ENCODE measurements around the gene SAXO1. TPM values are rescaled to one million over a fixed set of nuclear protein-coding genes. Genes with fewer than 3 reads are reported as not detected.
"Not testable (repeated sequence)": the region's sequence is repeated elsewhere in the genome, so short reads cannot be mapped to it uniquely, and the experiment has no call there.

The SAXO1 gene
- total and polyA plus RNA-seq, 2 experiments from 2014 or later, result 0.02 TPM; not detected in 1

DNA sequence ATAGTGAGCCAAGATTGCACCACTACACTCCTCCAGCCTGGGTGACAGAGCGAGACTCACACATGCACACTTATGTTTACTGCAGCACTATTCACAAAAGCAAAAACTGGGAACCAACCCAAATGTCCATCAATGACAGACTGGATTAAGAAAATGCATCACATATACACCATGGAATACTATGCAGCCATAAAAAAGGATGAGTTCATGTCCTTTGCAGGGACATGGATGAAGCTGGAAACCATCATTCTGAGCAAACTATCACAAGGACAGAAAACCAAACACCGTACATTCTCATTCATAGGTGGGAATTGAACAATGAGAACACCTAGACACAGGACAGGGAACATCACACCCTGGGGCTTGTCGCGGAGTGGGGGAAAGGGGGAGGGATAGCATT is 41.8 kb downstream of the SAXO1 start:
- H3K4me1 Mint-ChIP-seq; H3K4me2 ChIP-seq; H3K4me3 ChIP-seq; H3K4me1 ChIP-seq (ENCODE audit: insufficient read depth); H4K20me1 ChIP-seq (replicated peaks; ENCODE audit: insufficient read depth); H3F3A ChIP-seq (replicated peaks; ENCODE audit: low read depth); H2AFZ ChIP-seq; H3K9me3 Mint-ChIP-seq; H3K36me3 Mint-ChIP-seq (ENCODE audit: low read depth); H3K27ac ChIP-seq (ENCODE audit: low read depth); H3K4me3 Mint-ChIP-seq; H3K27me3 Mint-ChIP-seq (ENCODE audit: insufficient read depth, low read depth, poor library complexity); DNase-seq (ENCODE audit: low spot score); H3K36me3 ChIP-seq (ENCODE audit: insufficient read depth); H3K9me2 ChIP-seq (ENCODE audit: insufficient read depth); ATAC-seq; H3K27ac Mint-ChIP-seq; H3K79me2 ChIP-seq (replicated peaks; ENCODE audit: insufficient read depth); H3K27me3 ChIP-seq (ENCODE audit: insufficient read depth): not testable (repeated sequence)

GRCh38 chr9:18990494-18990893 is 42.5 kb downstream of the SAXO1 start:
- no peak for ATAC-seq
- no peaks in the 10 kb centered on the region for H3K27me3 ChIP-seq (ENCODE audit: insufficient read depth)
- H3K27ac ChIP-seq (ENCODE audit: low read depth), result no peak overlapping the region
- DNase-seq (ENCODE audit: low spot score), result no peak
- H2AFZ ChIP-seq, result no peak overlapping the region
- H3K79me2 ChIP-seq (replicated peaks; ENCODE audit: insufficient read depth), result no peaks in the 10 kb centered on the region
- H3K9me2 ChIP-seq (ENCODE audit: insufficient read depth), result no peaks in the 10 kb centered on the region
- H3K4me1 ChIP-seq (ENCODE audit: insufficient read depth), result no peaks in the 10 kb centered on the region
- H3K27ac Mint-ChIP-seq, result no peak overlapping the region
- no peak overlapping the region for H3K4me2 ChIP-seq
- no peak overlapping the region for H3K4me3 ChIP-seq
- no peaks in the 10 kb centered on the region for H3F3A ChIP-seq (replicated peaks; ENCODE audit: low read depth)
- no peaks in the 10 kb centered on the region for H3K4me1 Mint-ChIP-seq
- H3K36me3 Mint-ChIP-seq (ENCODE audit: low read depth), result no peaks in the 10 kb centered on the region
- TF ChIP-seq NANOG (IDR thresholded peaks at IDR 0.05; ENCODE audit: borderline replicate concordance), result no peak
- no peak for TF ChIP-seq EZH2phosphoT487 (IDR thresholded peaks at IDR 0.05; ENCODE audit: unreplicated experiment)
- no peak for TF ChIP-seq POLR2AphosphoS5 (IDR thresholded peaks at IDR 0.05; ENCODE audit: low read depth)
- no peak for TF ChIP-seq ZNF114 (CRISPR knock-in tag; IDR thresholded peaks at IDR 0.05)
- no peak for TF ChIP-seq ETS1 (IDR thresholded peaks at IDR 0.05)
- no peak for TF ChIP-seq JUNB (IDR thresholded peaks at IDR 0.05; ENCODE audit: unreplicated experiment)
- TF ChIP-seq, protein P1, sequence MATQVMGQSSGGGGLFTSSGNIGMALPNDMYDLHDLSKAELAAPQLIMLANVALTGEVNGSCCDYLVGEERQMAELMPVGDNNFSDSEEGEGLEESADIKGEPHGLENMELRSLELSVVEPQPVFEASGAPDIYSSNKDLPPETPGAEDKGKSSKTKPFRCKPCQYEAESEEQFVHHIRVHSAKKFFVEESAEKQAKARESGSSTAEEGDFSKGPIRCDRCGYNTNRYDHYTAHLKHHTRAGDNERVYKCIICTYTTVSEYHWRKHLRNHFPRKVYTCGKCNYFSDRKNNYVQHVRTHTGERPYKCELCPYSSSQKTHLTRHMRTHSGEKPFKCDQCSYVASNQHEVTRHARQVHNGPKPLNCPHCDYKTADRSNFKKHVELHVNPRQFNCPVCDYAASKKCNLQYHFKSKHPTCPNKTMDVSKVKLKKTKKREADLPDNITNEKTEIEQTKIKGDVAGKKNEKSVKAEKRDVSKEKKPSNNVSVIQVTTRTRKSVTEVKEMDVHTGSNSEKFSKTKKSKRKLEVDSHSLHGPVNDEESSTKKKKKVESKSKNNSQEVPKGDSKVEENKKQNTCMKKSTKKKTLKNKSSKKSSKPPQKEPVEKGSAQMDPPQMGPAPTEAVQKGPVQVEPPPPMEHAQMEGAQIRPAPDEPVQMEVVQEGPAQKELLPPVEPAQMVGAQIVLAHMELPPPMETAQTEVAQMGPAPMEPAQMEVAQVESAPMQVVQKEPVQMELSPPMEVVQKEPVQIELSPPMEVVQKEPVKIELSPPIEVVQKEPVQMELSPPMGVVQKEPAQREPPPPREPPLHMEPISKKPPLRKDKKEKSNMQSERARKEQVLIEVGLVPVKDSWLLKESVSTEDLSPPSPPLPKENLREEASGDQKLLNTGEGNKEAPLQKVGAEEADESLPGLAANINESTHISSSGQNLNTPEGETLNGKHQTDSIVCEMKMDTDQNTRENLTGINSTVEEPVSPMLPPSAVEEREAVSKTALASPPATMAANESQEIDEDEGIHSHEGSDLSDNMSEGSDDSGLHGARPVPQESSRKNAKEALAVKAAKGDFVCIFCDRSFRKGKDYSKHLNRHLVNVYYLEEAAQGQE (IDR thresholded peaks at IDR 0.05; ENCODE audit: unreplicated experiment), result no peak
- no peak for TF ChIP-seq EZH2 (IDR thresholded peaks at IDR 0.05; ENCODE audit: low read depth, unreplicated experiment)
- no peaks in the 10 kb centered on the region for H3K36me3 ChIP-seq (ENCODE audit: insufficient read depth)
- no peaks in the 10 kb centered on the region for H4K20me1 ChIP-seq (replicated peaks; ENCODE audit: insufficient read depth)
- no peaks in the 10 kb centered on the region for H3K9me3 Mint-ChIP-seq
- H3K27me3 Mint-ChIP-seq (ENCODE audit: insufficient read depth, low read depth, poor library complexity), result no peaks in the 10 kb centered on the region
- no peak overlapping the region for H3K4me3 Mint-ChIP-seq

Measured in GM23338 (cell line).